Neural cell (in vitro differentiated cells): Measurements from ENCODE around the gene TCP11.

Experiments used
- CTCF ChIP-seq: fragments of 450-650 bp; IDR thresholded peaks from 2 replicates; pipeline ENCODE4 v1.5.1; 2014; ENCODE audit warnings: antibody characterized with exemption, mild to moderate bottlenecking, moderate library complexity; ENCODE audit not compliant: poor library complexity, severe bottlenecking
- EP300 ChIP-seq: fragments of 450-650 bp; conservative IDR thresholded peaks from 2 replicates; pipeline ENCODE4 v1.6.1; 2014; ENCODE audit warnings: antibody characterized with exemption, mild to moderate bottlenecking, moderate library complexity; ENCODE audit not compliant: poor library complexity, severe bottlenecking
- EZH2 ChIP-seq: fragments of 200-600, 300-800 bp; shearing (Covaris generic), sonication (generic); IDR thresholded peaks from 2 replicates; pipeline ENCODE4 v1.6.1; 2014; ENCODE audit warnings: antibody characterized with exemption, low read length, borderline replicate concordance, mild to moderate bottlenecking; ENCODE audit not compliant: insufficient read depth, poor library complexity, severe bottlenecking
- MXI1 ChIP-seq: fragments of 450-650 bp; conservative IDR thresholded peaks from 2 replicates; pipeline ENCODE4 v1.6.1; 2014; ENCODE audit warnings: antibody characterized with exemption, mild to moderate bottlenecking; ENCODE audit not compliant: poor library complexity, severe bottlenecking
- POLR2AphosphoS5 ChIP-seq: IDR thresholded peaks from 2 replicates; pipeline ENCODE4 v1.6.1; 2012
- RAD21 ChIP-seq: fragments of 450-650 bp; conservative IDR thresholded peaks from 2 replicates; pipeline ENCODE4 v1.6.1; 2014; ENCODE audit warnings: antibody characterized with exemption, mild to moderate bottlenecking, moderate library complexity
- REST ChIP-seq: IDR thresholded peaks from 2 replicates; pipeline ENCODE4 v1.6.1; 2012; ENCODE audit warnings: borderline replicate concordance
- SMC3 ChIP-seq: fragments of 450-650 bp; conservative IDR thresholded peaks from 2 replicates; pipeline ENCODE4 v1.6.1; 2014; ENCODE audit warnings: antibody characterized with exemption, mild to moderate bottlenecking, moderate library complexity; ENCODE audit not compliant: poor library complexity
- TAF1 ChIP-seq: IDR thresholded peaks from 2 replicates; pipeline ENCODE4 v1.6.1; 2012; ENCODE audit warnings: low read depth

GRCh38 chr6:35167505-35167904 is 26.4 kb upstream of the TCP11 start:
- TF ChIP-seq EP300 (no peak), CTCF (no peak), TAF1 (no peak), REST (no peak), POLR2AphosphoS5 (no peak), RAD21 (no peak), EZH2 (no peak), MXI1 (no peak), SMC3 (no peak)
